K562 (cell line): ENCODE data around the gene GLIS2.

ENCODE experiments used
- EZH2 ChIP-seq: IDR thresholded peaks from 2 replicates; pipeline ENCODE4 v1.6.1; 2012; ENCODE audit warnings: low read depth, mild to moderate bottlenecking, inconsistent platforms, low read length, borderline replicate concordance
- SMAD3 ChIP-seq: fragments of 450-650 bp; formaldehyde crosslinking; conservative IDR thresholded peaks from 2 replicates; pipeline ENCODE4 v1.4.0; 2020; ENCODE audit warnings: mild to moderate bottlenecking
- SREBF1 ChIP-seq: fragments of 150-350 bp; IDR thresholded peaks from 2 replicates; pipeline ENCODE4 v1.6.1; 2014; ENCODE audit warnings: antibody characterized with exemption, low read depth, low read length, borderline replicate concordance
- TF ChIP-seq, protein P1 (sequence below), 3 experiments: IDR thresholded peaks in 2 of 3; conservative IDR thresholded peaks in 1 of 3; 2 replicates each; pipeline ENCODE4 v1.5.1; 2011 to 2012; ENCODE audit warnings: low read length in 3 of 3, mild to moderate bottlenecking in 3 of 3, control low read depth in 2 of 3, improper control_type of control experiment in 1 of 3, inconsistent platforms in 1 of 3, low read depth in 1 of 3, mixed read lengths in 1 of 3, moderate library complexity in 1 of 3; ENCODE audit not compliant: insufficient read depth in 2 of 3
- TF ChIP-seq, protein P2 (sequence below), 2 experiments: fragments of 450-650 bp in 1 of 2; sonication (generic) in 1 of 2; formaldehyde crosslinking in 1 of 2; IDR thresholded peaks in 1 of 2; conservative IDR thresholded peaks in 1 of 2; 2 replicates each; pipeline versions ENCODE4 v1.6.1 to v1.8.1; 2016 to 2023; ENCODE audit warnings: mild to moderate bottlenecking in 2 of 2, moderate library complexity in 2 of 2, inconsistent platforms in 1 of 2, missing genetic modification reagents in 1 of 2

DNA sequence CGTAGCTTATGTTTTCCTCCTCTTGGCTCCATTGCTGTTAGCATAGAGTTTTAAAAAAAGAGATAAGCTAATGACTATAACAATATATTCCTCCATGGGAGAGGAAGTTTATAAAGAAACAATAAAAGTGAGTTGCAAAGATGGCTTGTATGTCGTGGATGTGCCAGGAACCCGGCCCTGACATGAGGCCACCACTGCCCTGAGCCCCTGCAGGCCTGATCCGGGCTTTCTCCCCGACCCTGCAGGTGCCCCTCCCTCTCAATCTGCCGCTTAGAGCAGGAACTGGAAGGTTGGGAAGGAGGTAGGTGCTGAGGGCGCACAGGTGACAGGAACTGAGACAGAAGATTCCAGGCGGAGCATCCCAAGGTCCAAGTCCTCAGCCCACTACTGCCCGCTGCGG lies 23.6 kb downstream of the GLIS2 start:
- TF ChIP-seq SMAD3 (CRISPR knock-in tag) (no peak), EZH2 (no peak), SREBF1 (no peak)
- TF ChIP-seq, protein P1, sequence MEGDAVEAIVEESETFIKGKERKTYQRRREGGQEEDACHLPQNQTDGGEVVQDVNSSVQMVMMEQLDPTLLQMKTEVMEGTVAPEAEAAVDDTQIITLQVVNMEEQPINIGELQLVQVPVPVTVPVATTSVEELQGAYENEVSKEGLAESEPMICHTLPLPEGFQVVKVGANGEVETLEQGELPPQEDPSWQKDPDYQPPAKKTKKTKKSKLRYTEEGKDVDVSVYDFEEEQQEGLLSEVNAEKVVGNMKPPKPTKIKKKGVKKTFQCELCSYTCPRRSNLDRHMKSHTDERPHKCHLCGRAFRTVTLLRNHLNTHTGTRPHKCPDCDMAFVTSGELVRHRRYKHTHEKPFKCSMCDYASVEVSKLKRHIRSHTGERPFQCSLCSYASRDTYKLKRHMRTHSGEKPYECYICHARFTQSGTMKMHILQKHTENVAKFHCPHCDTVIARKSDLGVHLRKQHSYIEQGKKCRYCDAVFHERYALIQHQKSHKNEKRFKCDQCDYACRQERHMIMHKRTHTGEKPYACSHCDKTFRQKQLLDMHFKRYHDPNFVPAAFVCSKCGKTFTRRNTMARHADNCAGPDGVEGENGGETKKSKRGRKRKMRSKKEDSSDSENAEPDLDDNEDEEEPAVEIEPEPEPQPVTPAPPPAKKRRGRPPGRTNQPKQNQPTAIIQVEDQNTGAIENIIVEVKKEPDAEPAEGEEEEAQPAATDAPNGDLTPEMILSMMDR (IDR thresholded peaks at IDR 0.05 in 2 of 3, conservative IDR thresholded peaks at IDR 0.05 in 1 of 3; ENCODE audit: insufficient read depth in 2 of 3, low read depth in 1 of 3, low read length in 3 of 3), result no peak
- TF ChIP-seq, protein P2, sequence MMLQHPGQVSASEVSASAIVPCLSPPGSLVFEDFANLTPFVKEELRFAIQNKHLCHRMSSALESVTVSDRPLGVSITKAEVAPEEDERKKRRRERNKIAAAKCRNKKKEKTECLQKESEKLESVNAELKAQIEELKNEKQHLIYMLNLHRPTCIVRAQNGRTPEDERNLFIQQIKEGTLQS (IDR thresholded peaks at IDR 0.05), result no peak
- TF ChIP-seq, protein P2 (CRISPR knock-in tag; conservative IDR thresholded peaks at IDR 0.05), result no peak
